Stimulated activated naive CD8-positive, alpha-beta T cell treated with anti-CD3 and anti-CD28 coated beads, Interleukin-15, Interleukin-2, amounts not matched to agents 100 U/mL and 50 U/mL, for 24 hours (primary cell): ENCODE results near the gene SF3A1.

Experiments used
- ATAC-seq: fragments of 150-1000 bp; cut with Tn5 transposase; one replicate; pipeline ENCODE4 v1.10.0; 2021
- DNase-seq: peaks from one replicate; pipeline ENCODE4 v3.0.0; 2021

The SF3A1 gene

DNA sequence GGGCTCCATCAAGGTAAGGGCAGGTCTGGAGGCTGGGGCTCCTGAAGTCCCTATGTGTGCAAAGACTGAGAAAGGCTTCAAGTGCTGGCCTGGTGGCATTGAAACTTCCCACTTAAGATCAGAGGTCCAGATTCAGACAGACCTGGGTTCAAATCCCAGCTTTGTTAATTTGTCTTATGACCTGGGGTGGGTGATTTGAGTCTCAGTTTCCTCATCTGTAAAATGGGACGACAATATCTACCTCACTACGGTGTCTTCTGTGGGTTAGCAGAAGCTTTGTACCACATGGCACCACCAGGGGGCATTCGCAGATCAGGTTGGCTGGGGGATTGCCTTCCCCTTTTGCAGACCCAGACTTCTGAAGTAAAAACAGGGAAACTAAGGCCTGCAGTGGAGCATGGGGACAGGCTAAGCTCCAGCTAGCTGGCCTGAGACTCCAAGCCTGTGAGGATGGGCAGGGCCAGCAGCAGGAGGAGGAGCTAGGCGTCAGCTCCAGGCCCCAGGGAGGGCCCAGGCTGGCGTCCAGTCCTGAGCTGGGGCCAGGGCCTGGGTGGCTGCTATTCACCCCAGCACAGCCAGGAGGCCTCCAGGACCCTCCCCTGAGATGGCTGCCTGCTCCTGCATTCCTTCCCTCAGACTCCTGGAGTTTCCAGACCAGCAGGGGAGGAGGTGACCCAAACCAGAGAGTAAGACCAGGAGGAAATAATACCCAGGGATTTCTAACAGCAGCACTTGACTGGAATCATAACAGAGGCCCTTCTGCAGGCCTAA lies 68.9 kb downstream of the SF3A1 start:
- DNase-seq (peak; percentile 91), ATAC-seq (peak; percentile 35)

DNA sequence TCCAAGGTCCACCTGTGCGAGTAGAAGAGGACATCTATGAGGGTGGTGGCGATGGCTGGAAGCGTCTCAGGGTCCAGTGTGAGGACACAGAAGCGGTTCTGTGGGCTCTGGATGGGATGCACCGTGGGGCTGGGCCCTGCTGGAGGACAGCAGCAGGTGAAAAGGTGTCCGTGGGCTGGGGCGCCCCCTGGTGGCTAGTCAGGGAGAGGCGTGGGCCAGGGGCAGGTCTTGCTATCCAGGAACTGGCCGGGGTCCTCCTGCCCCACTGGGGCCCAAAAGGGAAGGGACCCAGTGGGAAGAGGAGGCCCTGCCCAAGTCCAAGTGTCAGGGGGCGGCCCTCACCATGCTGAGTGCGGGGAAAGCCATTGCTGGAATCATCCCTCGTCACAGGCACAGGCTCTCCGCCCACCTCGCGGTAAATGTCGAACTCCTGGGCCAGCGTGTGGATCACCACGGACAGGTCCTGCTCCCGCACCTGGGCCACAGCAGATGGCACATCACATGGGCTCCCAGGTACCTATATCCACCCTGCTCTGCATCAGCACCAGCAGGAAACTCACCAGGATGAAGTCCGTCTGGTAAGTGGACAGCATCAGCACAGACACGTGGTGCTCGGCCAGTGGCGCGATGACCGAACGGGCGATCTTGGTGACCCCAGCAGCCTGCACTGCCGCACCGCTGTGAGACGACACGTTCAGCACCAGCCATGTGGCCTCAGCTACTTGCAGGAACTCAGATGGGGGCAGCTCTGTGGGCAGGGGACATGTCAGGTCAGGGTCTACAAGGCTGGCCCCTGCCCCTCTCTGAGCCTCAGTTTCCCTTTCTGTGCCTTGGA lies 69.7 kb downstream of the SF3A1 start:
- ATAC-seq (peak; percentile 36), DNase-seq (peak; percentile 93)

DNA sequence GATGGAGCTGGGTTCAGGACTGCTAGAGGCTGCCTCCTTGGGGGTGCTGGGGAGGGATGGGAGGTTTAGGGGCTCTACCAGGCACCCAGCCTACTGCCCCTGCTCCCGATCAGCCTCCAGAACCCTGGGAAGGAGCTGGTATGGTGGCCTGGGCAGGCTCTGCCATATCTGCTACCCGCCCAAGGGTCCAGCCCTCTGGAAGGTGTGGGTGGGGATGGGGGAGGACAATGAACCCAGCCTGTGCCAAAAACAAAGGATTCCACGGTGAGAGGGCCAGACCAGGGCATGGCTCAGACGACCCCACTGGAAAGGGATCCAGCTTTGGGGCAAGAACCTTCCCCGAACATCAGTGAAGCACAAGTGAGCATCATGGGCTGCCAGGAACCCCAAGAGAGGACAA lies 70.4 kb downstream of the SF3A1 start:
- ATAC-seq (no peak), DNase-seq (no peak)

DNA sequence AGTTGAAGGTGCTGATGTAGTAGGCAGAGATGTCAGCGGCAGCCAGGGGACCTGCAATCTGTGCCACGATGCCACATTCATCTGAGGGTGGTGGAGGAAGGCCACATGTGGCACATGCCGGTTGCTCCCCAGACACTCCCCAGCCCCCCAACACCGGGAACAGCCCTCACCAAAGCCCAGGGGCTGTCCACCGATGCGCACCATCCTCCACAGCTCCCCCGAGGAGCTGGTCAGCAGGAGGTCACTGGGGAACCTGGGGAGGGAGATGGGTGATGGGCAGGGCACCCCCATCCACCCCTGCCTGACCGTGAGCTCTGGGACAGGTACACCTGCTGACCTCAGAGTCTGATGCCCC lies 70.9 kb downstream of the SF3A1 start:
- ATAC-seq (no peak), DNase-seq (no peak)

DNA sequence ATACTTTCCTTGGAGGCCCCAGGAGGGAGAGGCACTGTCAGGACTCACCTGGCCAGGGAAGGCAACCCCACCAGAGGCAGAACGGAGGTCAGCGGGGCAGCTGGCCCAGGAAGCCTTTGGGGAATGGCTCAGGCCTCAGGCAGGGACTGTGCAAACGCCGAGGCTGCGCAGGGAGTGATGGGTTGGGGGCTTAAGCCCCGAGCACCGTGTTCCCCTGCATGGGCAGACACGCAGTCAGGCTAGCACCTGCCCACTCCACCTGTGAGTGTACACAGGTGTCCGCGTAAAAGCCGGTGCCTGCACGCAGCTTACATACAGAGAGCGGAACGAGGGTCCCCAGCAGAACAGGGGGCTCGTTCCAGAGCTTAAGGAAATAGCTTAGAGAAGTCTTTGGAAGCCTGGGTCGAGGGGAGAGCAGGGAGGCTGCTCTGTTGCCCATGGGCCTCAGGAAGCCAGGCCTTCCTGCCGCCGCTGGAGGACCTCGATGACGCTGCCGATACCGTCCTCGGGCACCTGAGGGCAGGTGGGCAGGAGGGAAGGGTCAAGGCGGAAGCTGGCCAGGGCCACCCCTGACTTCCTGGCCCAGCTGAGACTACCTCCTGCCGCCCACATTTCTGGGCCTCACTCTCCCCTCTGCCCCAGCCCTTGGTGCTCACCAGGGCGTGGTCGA lies 71.4 kb downstream of the SF3A1 start:
- no peak for DNase-seq
- ATAC-seq = no peak

DNA sequence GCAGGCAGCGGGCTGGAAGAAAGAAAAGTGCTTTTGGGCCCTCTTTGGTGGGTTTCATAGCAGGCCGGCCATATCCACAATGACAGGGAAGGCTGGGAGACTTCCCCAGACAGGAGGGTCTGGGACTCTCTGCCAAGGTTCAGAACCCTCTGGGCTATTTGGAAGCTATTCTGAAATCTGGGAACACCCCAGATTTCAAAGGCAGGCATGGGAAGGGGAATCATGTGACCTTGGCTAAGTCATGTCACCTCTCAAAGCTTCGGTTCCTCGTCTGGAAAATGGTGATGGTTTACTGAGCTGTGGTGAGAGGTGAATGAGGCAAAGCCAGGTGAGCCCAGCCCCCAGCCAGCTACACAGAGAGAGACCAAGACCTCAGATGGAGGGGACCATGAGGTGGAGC lies 72.0 kb downstream of the SF3A1 start:
- DNase-seq (no peak), ATAC-seq (no peak)

DNA sequence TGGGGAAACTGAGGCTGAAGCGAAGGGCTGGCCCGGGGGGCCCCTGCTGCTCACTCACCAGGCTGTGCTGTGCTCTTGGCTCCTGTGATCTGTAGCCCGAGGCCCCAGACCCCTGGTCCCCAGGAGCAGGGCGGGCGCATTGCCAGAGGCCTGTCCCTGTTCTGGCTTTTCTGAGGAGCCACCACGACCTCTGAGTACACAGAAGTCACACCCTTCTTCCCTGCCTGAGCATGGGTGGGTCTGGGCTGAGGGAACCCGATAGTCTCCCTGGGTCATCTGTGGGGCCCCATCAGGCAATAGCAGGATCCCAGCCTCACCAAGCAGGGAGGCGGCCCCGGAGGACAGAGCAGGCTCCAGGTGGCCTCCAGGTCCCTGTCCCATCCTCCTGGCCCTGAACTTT lies 72.5 kb downstream of the SF3A1 start:
- no peak for DNase-seq
- ATAC-seq = no peak

DNA sequence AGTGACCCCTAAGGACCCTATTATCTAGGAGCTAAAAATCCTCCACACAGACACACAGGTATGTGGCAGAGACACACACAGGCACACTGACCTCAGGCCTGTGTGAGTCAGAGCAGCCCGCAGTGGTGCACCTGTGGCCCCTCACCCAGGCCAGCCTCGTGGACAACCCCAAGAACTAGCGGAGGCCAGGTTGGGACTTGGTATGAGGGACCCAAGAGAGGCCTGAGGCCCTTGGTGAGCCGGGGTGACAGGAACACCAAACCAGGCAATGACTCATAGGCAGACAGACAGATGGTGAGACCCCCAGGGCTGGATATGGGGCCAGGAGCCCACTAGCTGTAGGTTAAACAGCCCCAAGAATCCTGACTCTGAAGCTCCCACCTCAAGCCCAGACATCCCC lies 73.4 kb downstream of the SF3A1 start:
- DNase-seq (no peak), ATAC-seq (no peak)

DNA sequence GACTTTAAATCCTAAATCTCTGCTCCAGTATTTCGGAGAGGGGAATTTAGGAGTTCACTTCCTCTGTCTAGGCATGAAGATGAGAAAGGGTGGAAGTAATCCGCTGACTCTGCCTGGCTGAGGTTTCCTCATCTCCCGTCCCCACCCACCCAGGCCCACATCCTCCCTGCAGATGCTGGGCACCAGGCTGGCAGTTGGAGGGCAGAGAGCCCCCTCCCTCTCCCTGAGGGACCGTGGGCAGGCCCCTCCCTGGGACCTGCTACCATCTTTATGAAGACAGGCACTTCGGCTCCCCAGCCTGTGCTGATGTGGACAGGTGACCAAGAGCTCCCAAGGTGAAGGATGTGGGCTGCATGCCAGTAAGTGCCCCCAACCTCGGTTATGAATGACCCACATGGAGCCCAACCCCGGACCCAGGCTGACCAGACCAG lies 74.1 kb downstream of the SF3A1 start:
- ATAC-seq (no peak), DNase-seq (no peak)
